ENCODE measurements around the gene NUP210.
"Not testable (repeated sequence)": the region's sequence is repeated elsewhere in the genome, so short reads cannot be mapped to it uniquely, and the experiment has no call there.

- TF ChIP-seq CTCF (IDR thresholded peaks at IDR 0.05; ENCODE audit: low read depth, low read length, missing input control); GABPA (IDR thresholded peaks at IDR 0.05 in 1 of 2, conservative IDR thresholded peaks at IDR 0.05 in 1 of 2); REST (IDR thresholded peaks at IDR 0.05); MAX (IDR thresholded peaks at IDR 0.05); TAF1 (conservative IDR thresholded peaks at IDR 0.05); JUND (IDR thresholded peaks at IDR 0.05): not testable (repeated sequence)
Measured at GRCh38 chr3:13428678-13429077, 8.6 kb upstream of the NUP210 start.

Data from liver (tissue), 3 donors.